Measurements from ENCODE around the gene EIF4B. TPM values are rescaled to one million over a fixed set of nuclear protein-coding genes. Genes with fewer than 3 reads are reported as not detected.

The EIF4B gene
- total RNA-seq, 1 experiment from 2014 or later: 713 TPM

DNA sequence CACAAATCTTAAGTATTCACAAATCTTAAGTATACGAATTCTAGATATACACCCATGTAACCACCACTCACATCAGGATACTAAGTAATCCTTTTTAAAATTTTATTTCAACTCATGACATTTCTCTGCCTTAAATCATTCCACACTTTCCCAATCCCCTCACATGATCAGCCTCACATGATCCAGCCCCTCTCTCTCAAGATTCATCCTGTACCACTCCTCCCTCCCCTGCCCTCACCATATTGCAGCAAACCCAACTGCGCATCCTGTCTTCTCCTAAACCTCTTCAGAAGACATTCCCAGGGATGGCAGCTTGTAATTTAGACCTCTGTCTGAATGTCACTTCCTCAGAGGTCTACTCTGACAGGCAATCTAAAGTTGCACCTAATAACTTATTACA, 1.7 kb upstream of the EIF4B start:
- Histone ChIP-seq H3K9ac (ENCODE audit: extremely low read depth, insufficient read length, low read length) (no peak overlapping the region), H3K18ac (ENCODE audit: insufficient read length, low read depth, low read length) (no peak overlapping the region)

More for the DNA sequence above, 1.7 kb upstream of the EIF4B start:
- H3K4me1 Mint-ChIP-seq: peaks cover 24 to 33% of the 10 kb centered on the region in 2 experiments
- Histone ChIP-seq H4K5ac (ENCODE audit: insufficient read length, low read depth, low read length) (no peak overlapping the region), H3K9me3 (ENCODE audit: control insufficient read depth, low read depth, low read length) (no peaks in the 10 kb centered on the region), H3K14ac (ENCODE audit: insufficient read depth, low read length) (no peak overlapping the region), H3K23ac (ENCODE audit: insufficient read length, low read depth, low read length) (no peak overlapping the region), H2BK5ac (ENCODE audit: insufficient read length, low read length) (no peak overlapping the region), H2AFZ (ENCODE audit: low read length) (no peak overlapping the region), H3K56ac (ENCODE audit: insufficient read length, low read depth, low read length) (no peak overlapping the region), H2BK15ac (ENCODE audit: low read depth, low read length) (no peak overlapping the region), H4K91ac (ENCODE audit: insufficient read length, low read depth, low read length) (no peak overlapping the region), H2BK20ac (ENCODE audit: low read depth, low read length, poor library complexity, severe bottlenecking) (no peak overlapping the region), H2AK5ac (ENCODE audit: insufficient read length, low read length) (no peak overlapping the region), H3K79me2 (ENCODE audit: insufficient read depth, low read length) (peaks cover 23% of the 10 kb centered on the region), H3K23me2 (ENCODE audit: insufficient read length, low read depth, low read length, poor library complexity, severe bottlenecking) (peaks cover 3% of the 10 kb centered on the region), H4K8ac (replicated peaks; ENCODE audit: insufficient read length, low read depth, low read length) (no peak overlapping the region), H3K4me1 (ENCODE audit: insufficient read depth, low read length) (peaks cover 5% of the 10 kb centered on the region; the same call in 1 of the 2 replicates), H3T11ph (ENCODE audit: low read length) (no peak overlapping the region), H4K20me1 (ENCODE audit: control insufficient read depth, insufficient read depth, insufficient read length) (no peaks in the 10 kb centered on the region), H3K4me2 (ENCODE audit: insufficient read depth, insufficient read length, low read length) (peak overlapping the region; percentile 86), H2BK120ac (ENCODE audit: low read depth, low read length, poor library complexity, severe bottlenecking) (no peak overlapping the region), H2BK12ac (ENCODE audit: insufficient read length, low read depth, low read length) (no peak overlapping the region), H3K27ac (ENCODE audit: insufficient read length, low read depth, low read length) (peak overlapping the region; percentile 91), H3K27me3 (ENCODE audit: insufficient read depth, low read length) (no peaks in the 10 kb centered on the region), H3K79me1 (ENCODE audit: insufficient read depth, low read depth, low read length, poor library complexity, severe bottlenecking) (no peaks in the 10 kb centered on the region), H3K4ac (ENCODE audit: low read depth, low read length) (no peak overlapping the region)
- WGBS (ENCODE audit: extremely low coverage, insufficient read length, low lambda C conversion rate): no CpG with 5 or more reads among the region's 2 CpGs
- peak; percentile 61 for DNase-seq
- peaks cover 20 to 25% (median 20%) of the 10 kb centered on the region in 3 experiments for H3K36me3 Mint-ChIP-seq (ENCODE audit: insufficient read depth in 1 of 3, low read depth in 3 of 3)
- peaks cover 0 to 2% of the 10 kb centered on the region in 2 experiments; a peak in 2 of 5 replicates for H3K9me3 Mint-ChIP-seq
- H3K4me3 Mint-ChIP-seq: peak overlapping the region; percentile 95 to 99
- H3K27me3 Mint-ChIP-seq (ENCODE audit: low read depth): no peaks in the 10 kb centered on the region; the same call in 1 of the 2 replicates
- TF ChIP-seq, protein P1, sequence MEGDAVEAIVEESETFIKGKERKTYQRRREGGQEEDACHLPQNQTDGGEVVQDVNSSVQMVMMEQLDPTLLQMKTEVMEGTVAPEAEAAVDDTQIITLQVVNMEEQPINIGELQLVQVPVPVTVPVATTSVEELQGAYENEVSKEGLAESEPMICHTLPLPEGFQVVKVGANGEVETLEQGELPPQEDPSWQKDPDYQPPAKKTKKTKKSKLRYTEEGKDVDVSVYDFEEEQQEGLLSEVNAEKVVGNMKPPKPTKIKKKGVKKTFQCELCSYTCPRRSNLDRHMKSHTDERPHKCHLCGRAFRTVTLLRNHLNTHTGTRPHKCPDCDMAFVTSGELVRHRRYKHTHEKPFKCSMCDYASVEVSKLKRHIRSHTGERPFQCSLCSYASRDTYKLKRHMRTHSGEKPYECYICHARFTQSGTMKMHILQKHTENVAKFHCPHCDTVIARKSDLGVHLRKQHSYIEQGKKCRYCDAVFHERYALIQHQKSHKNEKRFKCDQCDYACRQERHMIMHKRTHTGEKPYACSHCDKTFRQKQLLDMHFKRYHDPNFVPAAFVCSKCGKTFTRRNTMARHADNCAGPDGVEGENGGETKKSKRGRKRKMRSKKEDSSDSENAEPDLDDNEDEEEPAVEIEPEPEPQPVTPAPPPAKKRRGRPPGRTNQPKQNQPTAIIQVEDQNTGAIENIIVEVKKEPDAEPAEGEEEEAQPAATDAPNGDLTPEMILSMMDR (conservative IDR thresholded peaks at IDR 0.05): no peak
- H3K27ac Mint-ChIP-seq: peak overlapping the region; percentile 10 to 97 (median 85); a peak in 6 of 7 replicates
